Left cardiac atrium (tissue), 4 donors: ENCODE data around the gene CDH5. TPM values are rescaled to one million over a fixed set of nuclear protein-coding genes. Genes with fewer than 3 reads are reported as not detected.

Source experiments
- ATAC-seq, 2 donors: fragments of 200-7000 bp; cut with Tn5 transposase; one replicate each; pipeline ENCODE4 v1.9.1; 2020; ENCODE audit warnings: mild to moderate bottlenecking in 2 of 2, moderate library complexity in 2 of 2
- DNase-seq: peaks from one replicate; pipeline ENCODE4 v3.0.0-alpha.2; 2020
- intact Hi-C, 2 donors: fragments of 100-400 bp; cut with DNase I; formaldehyde crosslinking; loops; one replicate each; pipeline versions ENCODE4 v1.14.1 to v1.15.1; 2022 to 2023
- total RNA-seq, 2 donors: library from RNA; stranded (reverse); fragmentation: NEBNext Ultra II Directional; extraction: Animal tissue kit (Norgen Biotek cat#: 25700); gene quantifications; one replicate each; pipeline ENCODE4 v1.2.1, GENCODE V29; 2021
- donor health status: DM: no; HTN: yes; CAD: no.
- donor health status: DM: no; HTN: yes; CAD: no; lungs with severe emphysema.
- donor health status: DM: yes; HTN: yes; CAD: no.
- donor health status: Dilated cardiomyopathy.

The CDH5 gene
- total RNA-seq, 2 donors from 2014 or later = 40.3 to 80.0 TPM

- intact Hi-C loops = no loop called here
- peak; percentile 56 for DNase-seq
- ATAC-seq = peak; percentile 6 to 12
Measured at GRCh38 chr16:66369055-66369592, 2.6 kb downstream of the CDH5 start.

GRCh38 chr16:66370786-66371684, 4.5 kb downstream of the CDH5 start:
- intact Hi-C loops = no loop called here
- no peak for DNase-seq
- no peak for ATAC-seq

- no peak for DNase-seq
- intact Hi-C loops = no loop called here
- ATAC-seq = no peak
Measured at GRCh38 chr16:66372078-66372897, 5.8 kb downstream of the CDH5 start.

GRCh38 chr16:66372898-66373155, 6.3 kb downstream of the CDH5 start:
- intact Hi-C loops = no loop called here
- DNase-seq (no peak), ATAC-seq (no peak)

DNA sequence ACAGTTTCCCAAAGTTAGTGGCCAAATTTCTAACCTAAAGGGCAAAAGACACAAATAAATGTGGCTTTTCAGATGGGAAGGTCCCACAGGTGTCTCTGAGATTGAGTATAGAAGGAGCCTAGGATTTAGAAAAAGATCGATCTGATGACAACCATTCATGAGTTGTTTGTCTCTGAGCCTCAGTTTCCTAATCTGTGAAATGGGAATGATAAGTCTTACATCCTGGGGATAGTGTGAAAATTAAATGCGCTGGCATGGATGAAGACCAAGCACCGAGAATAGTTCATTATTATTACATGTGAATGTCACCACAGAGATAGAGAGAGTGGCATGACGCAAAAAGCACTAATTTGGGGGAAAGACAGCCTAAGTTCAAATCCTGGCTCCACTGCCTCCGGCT, 7.2 kb downstream of the CDH5 start:
- intact Hi-C loops = no loop called here
- DNase-seq = no peak
- ATAC-seq = no peak

- DNase-seq = no peak
- intact Hi-C loops = no loop called here
- no peak for ATAC-seq
Measured at GRCh38 chr16:66374176-66374575, 7.7 kb downstream of the CDH5 start.

DNA sequence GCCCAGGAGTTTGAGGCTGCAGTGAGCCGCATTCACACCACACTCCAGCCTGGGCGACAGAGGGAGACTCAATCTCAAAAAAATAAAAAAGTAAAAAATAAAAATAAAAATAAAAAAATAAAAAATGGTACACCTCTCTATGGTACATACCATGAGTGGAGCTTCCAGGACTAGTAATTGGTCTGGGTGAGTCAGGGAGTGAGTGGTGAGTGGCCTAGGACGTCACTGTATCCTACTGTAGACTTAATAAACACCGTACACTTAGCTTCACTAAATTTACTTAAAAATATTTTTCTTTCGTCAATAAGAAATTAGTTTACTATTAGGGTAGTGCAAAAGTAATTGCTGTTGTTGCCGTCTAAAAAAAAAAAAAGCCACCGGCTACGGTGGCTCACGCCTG, 9.0 kb downstream of the CDH5 start:
- ATAC-seq (no peak), DNase-seq (no peak)
- intact Hi-C loops = no loop called here

DNA sequence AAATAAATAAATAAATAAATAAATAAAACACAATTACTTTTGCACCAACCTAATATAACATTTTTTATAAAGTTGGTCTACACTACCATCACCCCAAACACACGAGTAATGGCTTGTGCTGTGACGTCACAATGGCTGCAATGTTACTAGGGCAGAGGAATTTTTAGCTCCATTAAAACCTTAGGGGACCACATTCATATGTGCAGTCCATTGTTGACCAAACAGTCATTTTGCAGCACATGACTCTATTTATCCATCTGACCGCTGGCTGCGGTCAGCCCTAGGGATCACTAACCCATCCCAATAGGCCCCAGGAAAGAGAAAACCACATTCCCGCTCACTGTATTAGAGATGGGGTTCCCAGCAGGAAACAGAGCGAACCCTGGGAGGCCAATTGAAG, 9.6 kb downstream of the CDH5 start:
- intact Hi-C loops = no loop called here
- DNase-seq = no peak
- ATAC-seq = no peak

DNA sequence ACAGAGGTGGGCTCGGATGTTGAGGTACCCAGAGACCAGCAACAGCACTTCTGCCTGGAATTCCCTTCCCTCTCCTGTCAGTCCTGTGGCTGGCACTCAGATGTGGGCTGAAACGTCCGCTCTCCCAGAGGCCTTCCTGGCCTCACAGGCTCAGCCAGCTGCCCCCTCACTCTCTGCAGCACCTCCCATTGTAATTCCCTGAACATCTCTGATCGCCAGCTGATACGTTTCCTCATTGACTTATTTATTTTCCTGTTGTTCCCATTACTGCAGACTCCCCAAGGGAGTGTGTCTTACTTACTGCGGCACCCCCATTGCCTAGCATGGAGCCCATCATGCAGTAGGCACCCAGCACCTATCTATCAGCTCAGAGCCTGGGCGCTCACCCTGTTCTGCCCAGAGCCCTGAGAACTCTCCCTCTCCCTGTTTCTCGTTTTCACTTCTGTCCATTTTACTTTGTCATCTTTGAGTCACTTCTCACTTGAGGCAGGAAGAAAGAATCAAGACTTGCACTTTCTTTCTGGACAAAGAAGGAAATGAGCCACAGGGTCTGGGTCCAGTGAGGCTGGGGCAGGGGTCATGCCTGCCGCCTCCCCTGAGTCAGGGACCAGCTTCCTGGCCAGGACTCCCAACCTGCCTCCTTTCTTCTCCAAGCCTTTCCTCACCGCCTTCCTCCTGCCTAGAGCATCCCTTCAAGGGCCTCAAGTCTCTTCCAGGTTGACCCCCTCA, 10.2 kb downstream of the CDH5 start:
- ATAC-seq = no peak
- DNase-seq = no peak
- intact Hi-C loops = no loop called here

- ATAC-seq = no peak
- DNase-seq = no peak
- intact Hi-C loops = no loop called here
Measured at GRCh38 chr16:66377324-66377723, 10.8 kb downstream of the CDH5 start.

- ATAC-seq (no peak), DNase-seq (no peak)
- intact Hi-C loops = no loop called here
Measured at GRCh38 chr16:66378741-66379570, 12.5 kb downstream of the CDH5 start.

- ATAC-seq (no peak), DNase-seq (no peak)
- intact Hi-C loops = no loop called here
Measured at GRCh38 chr16:66379571-66379941, 13.1 kb downstream of the CDH5 start.

DNA sequence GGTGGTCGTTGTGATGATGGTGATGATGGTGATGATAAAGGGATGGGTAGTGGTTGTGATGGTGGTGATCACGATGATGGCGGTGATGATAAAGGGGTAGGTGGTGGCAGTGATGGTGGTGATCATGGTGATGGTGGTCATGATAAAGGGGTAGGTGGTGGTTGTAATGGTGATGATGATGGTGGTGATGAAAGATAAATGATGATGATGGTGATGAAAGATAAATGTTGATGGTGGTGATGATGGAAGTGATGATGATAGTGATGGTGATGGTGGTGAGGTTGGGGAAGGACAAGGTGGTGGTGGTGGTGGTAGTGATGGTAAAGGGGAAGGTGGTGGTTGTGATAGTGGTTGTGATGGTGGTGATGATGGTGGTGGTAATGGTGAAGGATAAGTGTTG, 13.9 kb downstream of the CDH5 start:
- ATAC-seq (no peak), DNase-seq (no peak)
- intact Hi-C loops = no loop called here

DNA sequence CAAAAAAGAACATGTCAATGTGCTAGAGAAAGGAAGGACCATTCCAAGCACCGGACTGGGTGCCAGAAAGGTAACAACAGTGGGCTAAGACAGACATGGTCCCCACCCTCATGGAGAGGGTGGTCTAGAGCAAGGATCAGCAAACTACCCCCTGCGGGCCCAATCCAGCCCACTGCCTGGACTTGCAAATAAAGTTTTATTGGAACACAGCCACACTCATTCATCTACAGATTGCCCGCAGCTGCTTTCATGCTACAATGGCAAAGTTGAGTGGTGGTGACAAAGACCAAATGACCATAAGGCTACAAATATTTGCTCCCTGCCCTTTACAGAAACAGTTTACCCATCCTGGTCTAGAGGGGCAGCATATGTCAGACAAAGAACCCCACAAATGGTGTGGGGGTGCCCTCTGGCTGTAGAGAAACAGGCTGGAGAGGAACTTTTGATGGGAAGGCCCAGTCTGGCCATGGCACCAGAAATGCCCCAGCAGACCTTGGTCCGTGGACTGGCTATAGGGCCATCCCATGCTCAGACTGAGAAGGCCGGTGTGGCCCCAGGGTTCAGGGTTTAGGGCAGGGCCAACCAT, 15.2 kb downstream of the CDH5 start:
- DNase-seq (no peak), ATAC-seq (peak in 1 of 2 donors; percentile 6)
- intact Hi-C loops = no loop called here

- DNase-seq = peak; percentile 55
- intact Hi-C loops = no loop called here
- ATAC-seq = peak; percentile 58 to 69
Measured at GRCh38 chr16:66382171-66382965, 15.9 kb downstream of the CDH5 start.

GRCh38 chr16:66382966-66383299, 16.4 kb downstream of the CDH5 start:
- ATAC-seq (peak; percentile 35 to 60), DNase-seq (no peak)
- intact Hi-C loops = no loop called here

DNA sequence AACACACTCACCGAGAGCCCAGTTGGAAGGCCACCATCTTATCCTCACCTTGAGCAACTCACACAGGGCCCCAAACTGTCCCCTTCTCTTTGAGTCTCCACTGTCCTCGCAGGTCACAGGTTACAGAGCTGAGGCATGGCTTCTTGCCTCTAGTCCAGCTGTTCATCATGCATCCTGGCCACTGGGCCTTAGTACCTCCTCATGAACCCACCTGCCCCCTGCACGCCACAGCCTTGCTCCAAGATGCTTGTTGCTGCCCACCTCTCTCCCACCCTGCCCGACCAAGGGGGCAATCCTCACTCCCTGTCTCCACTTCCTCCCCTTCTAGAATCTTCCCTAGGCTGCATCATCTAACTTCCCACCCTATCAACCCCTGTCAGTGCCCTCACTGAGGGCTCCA, 17.1 kb downstream of the CDH5 start:
- DNase-seq (no peak), ATAC-seq (no peak)
- intact Hi-C loops = no loop called here

GRCh38 chr16:66385415-66385814, 18.9 kb downstream of the CDH5 start:
- DNase-seq = no peak
- ATAC-seq = no peak
- intact Hi-C loops = no loop called here
